HK-2 (cell line): Measurements from ENCODE around the gene ZC3H7A.
"Not testable (repeated sequence)": the region's sequence is repeated elsewhere in the genome, so short reads cannot be mapped to it uniquely, and the experiment has no call there.

Experiments used
- DNase-seq: peaks from one replicate; pipeline ENCODE4 v3.0.0-alpha.2; 2018; ENCODE audit not compliant: unreplicated experiment

The ZC3H7A gene

GRCh38 chr16:11801481-11802021, 4.5 kb upstream of the ZC3H7A start:
- DNase-seq, result no peak

DNA sequence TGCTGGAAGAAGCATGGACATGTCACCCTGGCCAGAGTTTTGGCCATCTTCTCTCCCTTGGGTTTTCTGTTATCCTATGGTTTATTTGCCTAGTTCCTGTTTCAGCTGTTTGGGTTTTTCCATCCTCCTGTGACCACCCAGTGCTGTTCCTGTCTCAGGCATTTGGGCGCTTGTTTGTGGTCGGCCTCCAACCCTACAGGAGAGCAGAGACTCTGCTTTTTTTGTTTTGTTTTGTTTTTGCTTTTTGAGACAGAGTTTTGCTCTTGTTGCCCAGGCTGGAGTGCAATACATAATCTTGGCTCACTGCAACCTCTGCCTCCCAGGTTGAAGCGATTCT, 3.3 kb upstream of the ZC3H7A start:
- no peak for DNase-seq

GRCh38 chr16:11799509-11800381, 2.7 kb upstream of the ZC3H7A start:
- DNase-seq, result no peak

DNA sequence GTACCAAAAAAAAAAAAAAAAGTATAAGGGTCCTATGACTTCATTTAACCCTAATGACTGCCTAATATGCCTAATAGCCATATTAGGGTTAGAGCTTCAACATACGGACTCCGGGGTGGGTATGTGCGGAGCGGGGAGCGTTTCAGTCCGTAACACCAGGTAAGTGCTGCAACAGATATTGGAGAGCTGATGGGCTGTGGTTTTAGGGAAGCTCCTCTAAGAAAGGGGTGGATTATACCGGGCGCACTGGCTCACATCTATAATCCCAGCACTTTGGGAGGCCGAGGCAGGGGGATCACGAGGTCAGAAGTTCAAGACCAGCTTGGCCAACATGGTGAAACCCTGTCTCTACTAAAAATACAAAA, 1.9 kb upstream of the ZC3H7A start:
- no peak for DNase-seq

GRCh38 chr16:11797957-11798299, 870 bp upstream of the ZC3H7A start:
- DNase-seq, result peak; percentile 19

DNA sequence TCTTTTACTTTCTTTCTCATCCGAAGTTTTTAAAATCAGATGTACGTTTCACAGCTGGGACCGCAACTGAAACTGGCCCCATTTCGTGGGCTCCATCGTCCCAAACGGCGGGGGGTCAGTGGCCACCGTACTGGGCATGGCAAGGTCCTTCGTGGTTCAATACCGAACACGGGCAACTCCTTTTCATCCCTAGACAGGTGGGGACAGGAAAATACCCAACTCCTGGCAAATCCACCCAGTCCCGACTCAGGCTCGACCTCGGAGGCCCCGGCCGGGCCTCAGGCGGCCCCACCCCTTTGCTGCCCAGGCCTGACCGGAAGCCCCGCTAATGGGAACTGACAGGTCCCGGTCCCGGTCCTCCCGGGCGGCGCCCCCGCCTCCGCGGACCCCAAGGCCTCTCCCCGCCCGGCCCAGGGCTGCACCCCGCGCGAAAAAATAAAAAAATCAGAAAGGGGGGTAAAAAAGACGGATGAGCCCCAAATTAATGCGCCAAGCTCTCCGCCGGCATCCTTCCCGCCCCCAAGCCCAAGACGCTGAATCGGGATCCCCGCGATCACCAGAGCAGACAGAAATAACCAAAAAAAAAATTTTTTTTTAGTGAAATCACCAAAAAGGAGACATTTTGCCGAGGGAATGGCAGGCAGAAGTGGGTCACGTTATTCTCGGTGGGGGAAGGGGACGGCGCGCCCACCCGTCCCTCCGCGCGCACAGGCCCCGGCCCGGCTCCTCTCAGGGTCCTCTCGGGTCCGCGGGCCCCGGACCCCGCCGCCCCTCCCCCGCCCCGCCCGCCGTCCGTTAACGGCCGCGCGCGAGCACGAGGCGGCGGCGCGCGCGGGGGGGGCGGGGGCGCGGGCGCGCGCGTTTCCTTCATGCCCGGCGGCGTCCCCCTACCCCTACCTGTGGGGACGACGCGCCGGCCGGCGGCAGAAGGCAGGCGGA, 562 bp downstream of the ZC3H7A start:
- DNase-seq, result peak; percentile 38

DNA sequence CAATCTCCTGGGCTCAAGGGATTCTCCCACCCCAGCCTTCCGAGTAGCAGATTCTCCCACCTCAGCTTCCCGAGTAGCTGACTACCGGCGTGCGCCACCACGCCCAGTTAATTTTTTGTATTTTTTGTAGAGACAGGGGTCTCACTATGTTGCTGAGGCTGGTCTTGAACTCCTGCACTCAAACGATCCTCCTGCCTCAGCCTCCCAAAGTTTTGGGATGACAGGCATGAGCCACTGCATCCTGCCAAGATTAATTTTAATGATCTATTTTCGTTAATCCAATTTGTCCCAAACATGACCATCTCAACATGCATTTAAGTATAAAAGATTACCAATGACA, 1.2 kb downstream of the ZC3H7A start:
- DNase-seq, result no peak

DNA sequence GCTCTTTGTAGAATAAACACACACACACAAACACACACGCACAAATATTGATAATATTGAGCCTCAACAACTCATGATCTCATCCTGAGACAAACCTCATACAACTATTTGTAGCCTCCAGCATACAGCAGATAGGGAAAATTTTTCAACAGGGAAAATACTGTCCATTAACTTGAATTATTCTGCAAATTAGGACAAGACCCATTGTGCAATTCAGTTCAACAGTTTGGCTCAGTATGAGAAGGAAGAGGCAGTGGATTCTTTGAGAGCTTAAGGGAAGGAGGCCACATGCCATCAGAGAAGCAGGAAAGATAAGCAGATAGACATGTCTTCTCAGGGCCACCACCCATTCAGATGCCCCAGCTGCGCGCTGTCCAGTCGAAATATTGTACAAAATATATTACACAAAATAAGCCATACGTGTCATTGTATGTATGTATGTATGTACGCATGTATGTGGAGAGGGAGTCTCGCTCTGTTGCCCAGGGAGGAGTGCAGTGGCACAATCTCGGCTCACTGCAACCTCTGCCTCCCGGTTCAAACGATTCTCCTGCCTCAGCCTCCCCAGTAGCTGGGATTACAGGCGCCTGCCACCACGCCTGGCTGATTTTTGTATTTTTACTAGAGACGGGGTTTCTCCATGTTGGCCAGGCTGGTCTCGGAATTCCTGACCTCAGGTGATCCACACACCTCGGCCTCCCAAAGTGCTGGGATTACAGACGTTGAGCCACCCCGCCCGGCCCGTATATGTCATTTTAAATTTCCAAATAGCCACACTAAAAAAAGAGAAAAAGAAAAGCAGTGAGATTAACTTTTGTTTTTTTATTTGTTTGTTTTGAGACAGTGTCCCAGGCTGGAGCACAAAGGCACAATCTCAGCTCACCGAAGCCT, 1.8 kb downstream of the ZC3H7A start:
- DNase-seq, result no peak

DNA sequence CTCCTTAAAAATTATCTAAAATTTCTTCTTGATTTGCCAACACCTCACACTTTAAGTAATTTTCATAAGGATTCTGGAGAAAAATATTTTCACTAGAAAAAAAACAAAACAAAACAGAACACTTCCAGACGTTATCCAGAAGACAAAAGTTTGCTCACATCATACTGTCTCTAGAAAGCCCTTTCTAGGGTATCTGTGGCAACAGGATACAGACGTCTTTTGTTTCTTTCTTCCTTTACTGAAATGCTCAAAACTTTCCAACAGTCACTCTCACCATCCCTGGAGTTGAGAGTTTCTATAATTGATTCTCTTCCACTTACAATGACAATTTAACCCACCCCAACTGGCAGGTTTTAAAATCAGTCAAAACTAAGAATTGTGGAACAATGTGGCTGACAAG, 2.6 kb downstream of the ZC3H7A start:
- no peak for DNase-seq

DNA sequence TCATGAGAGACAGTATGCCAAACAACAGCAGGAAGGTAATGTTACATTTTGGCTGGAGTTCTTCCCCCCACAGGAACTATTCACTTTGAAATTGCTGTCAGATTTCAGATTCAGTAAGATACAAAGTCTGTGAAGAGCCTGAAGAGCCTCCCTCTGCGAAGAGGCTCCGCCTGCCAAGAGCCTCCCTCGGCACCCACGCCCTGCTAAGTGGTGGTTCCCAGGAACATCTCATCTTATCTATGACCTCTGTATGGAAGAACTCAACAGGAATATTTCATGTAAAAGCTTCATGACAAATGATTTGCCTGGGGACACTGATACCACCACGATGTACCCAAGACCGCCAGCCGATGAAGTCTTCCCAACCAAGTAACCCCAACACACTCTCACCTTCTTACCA, 3.2 kb downstream of the ZC3H7A start:
- no peak for DNase-seq

- DNase-seq, result no peak
Observed at GRCh38 chr16:11792410-11793241, 4.4 kb downstream of the ZC3H7A start.

DNA sequence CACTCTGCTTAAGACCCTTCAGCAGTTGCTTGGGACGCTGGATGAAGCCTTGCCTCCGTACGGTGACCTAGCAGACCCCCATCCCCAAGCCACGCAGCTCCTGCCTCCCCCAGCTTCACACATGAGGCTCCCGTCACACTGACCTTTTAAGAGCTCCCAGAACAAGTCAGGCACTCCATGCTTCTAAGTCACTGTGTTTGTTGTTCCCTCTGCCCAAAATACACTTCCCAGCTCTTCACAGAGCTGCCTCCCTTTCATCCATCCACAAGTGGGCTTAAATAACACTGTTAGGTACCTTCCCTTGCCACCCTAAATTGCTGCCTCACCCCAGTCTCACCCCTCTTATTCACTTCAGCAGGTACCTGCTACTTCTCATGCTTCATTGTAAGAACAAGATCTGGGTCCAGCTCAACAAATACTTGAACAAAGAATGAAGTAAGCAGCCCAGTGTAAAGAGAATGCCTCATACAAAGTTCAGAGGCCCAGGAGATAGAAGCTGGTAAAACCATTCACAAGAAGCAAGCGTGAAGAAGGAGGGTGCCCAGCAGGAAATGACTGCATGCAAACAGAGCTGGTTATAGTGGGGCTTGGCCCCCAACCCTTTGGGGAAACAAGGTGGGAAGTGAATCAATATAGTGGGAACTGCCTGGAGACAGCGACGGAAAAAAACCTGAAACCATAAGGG, 5.8 kb downstream of the ZC3H7A start:
- DNase-seq, result no peak

DNA sequence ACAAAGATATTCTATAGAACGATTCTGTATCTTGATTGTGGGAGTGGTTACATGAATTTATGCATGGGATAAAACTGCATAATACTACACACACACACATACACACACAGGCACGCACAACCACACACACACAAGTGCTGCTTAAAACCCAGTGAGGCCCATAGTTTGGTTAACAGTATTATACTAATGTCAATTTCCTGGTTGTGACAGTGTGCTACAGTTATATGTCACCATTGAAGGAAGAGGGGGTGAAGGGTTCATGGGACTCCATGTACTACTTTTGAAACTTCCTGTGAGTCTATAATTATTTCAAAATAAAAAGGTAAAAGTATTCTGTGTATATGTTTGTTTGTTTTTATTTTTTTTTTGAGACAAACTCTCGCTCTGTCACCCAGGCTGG, 8.1 kb downstream of the ZC3H7A start:
- DNase-seq, result no peak

GRCh38 chr16:11784980-11785599, 12.0 kb downstream of the ZC3H7A start:
- not testable (repeated sequence) for DNase-seq

DNA sequence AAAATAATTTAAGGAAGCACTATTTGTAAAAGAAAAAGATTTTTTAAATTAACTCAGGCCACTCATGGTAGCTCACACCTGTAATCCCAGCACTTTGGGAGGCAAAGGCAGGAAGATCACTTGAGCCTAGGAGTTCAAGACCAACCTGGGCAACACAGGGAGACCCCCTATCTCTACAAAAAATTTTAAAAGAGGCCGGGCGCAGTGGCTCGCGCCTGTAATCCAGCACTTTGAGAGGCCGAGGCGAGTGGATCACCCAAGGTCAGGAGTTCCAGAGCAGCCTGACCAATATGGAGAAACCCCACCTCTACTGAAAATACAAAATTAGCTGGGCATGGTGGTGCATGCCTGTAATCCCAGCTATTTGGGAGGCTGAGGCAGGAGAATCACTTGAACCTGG, 12.7 kb downstream of the ZC3H7A start:
- not testable (repeated sequence) for DNase-seq

GRCh38 chr16:11784038-11784369, 13.1 kb downstream of the ZC3H7A start:
- DNase-seq, result no peak

DNA sequence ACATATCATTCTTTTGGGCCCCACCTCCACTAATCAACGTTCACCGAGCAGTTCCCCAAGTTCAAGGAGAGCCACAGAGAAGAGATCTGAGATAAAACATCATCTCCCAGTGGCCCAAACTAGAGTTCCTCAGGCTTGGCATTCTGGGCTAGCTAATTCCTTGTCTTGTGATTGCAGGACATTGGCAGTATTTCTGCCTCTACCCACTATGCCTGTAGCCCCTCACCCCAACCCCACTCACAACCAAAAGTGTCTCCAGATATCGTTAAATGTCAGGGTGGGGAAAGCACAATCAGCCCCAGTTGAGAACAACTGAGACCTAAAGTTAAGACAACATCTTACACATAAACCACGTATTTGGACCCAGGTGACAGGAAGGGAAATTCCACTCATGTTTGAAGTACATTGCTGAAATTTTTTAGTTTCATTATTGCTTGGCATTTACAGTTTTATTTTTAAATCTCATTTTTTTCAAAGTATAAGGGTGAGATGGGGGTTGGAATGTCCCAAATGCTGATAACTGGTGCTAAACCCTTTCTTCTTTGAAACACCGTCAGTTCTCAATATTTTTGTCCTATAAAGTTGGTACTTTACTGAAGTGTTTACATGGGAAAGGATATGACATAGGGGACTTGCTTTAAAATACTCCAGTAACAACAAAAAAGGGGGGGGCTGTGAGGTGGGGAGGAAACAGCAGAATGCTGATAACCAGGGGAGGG, 13.6 kb downstream of the ZC3H7A start:
- no peak for DNase-seq

GRCh38 chr16:11781773-11782172, 15.3 kb downstream of the ZC3H7A start:
- DNase-seq, result no peak

DNA sequence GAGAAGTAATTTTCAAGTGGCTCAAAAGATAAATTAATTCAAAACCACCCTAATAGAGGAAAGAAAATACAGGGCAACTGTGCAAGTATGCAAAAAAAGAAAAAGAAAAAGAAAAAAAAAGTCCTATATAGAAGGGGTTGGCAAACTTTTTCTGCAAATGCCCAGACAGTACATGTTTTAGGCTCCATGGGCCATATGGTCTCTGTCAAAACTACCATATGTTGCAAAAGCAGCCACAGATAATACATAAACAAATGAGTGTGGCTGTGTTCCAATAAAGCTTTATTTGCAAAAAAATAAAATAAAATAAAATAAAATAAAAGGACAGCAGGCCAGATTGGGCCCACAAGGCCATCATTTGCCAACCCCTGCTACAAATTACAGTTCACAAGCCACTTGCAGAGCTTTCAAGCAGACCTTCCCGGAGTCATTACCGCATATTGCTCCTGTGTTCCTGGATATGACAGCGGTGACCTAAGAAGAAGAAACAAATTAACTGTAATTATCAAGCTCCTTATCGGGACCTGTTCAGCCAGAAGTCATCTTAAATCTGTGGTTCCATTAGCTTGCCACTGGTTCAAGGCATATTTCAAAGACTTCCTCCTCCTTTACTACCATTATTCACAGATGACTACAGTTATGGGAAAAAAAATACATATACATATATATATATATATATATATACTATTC, 15.9 kb downstream of the ZC3H7A start:
- DNase-seq, result no peak
